SU-DHL-6 (cell line): Measurements from ENCODE around the gene TRIM63.

Experiments
- H2AFZ ChIP-seq: fragments of 200-600 bp; sonication (generic); 2 replicates; pipeline ENCODE4 v1.6.1; 2014; ENCODE audit warnings: low read depth, mild to moderate bottlenecking, moderate library complexity, mixed read lengths, antibody characterized with exemption, low read length; ENCODE audit not compliant: severe bottlenecking
- H3F3A ChIP-seq: fragments of 200-600 bp; shearing (Covaris generic); 2 replicates; pipeline ENCODE4 v1.6.0; 2016; ENCODE audit warnings: antibody characterized with exemption, mild to moderate bottlenecking; ENCODE audit not compliant: insufficient read depth
- H3K27ac ChIP-seq: fragments of 200-600 bp; sonication (generic); 2 replicates; pipeline ENCODE4 v1.5.1; 2016; ENCODE audit warnings: low read depth, mild to moderate bottlenecking, low read length, moderate library complexity, mixed read lengths
- H3K27me3 ChIP-seq: fragments of 200-600 bp; sonication (generic), shearing (Covaris generic); 2 replicates; pipeline ENCODE4 v1.6.0; 2014; ENCODE audit warnings: mild to moderate bottlenecking, low read length
- H3K36me3 ChIP-seq: fragments of 200-600 bp; sonication (generic); 2 replicates; pipeline ENCODE4 v1.6.1; 2014; ENCODE audit warnings: mild to moderate bottlenecking, low read length, mixed read lengths
- H3K4me2 ChIP-seq: fragments of 300-600, 200-600 bp; shearing (Covaris generic), sonication (generic); 2 replicates; pipeline ENCODE4 v1.6.0; 2014; ENCODE audit warnings: low read length, low read depth, mild to moderate bottlenecking; ENCODE audit not compliant: poor library complexity, severe bottlenecking
- H3K4me3 ChIP-seq: fragments of 200-600 bp; sonication (generic); 2 replicates; pipeline ENCODE4 v1.5.1; 2014; ENCODE audit warnings: antibody characterized with exemption, low read length, mild to moderate bottlenecking, mixed read lengths; ENCODE audit not compliant: insufficient read depth, poor library complexity, severe bottlenecking
- H3K79me2 ChIP-seq: fragments of 200-600 bp; sonication (generic); 2 replicates; pipeline ENCODE4 v1.6.1; 2014; ENCODE audit warnings: mild to moderate bottlenecking, low read length, moderate library complexity; ENCODE audit not compliant: insufficient read depth
- H3K9ac ChIP-seq: fragments of 200-600 bp; sonication (generic); 2 replicates; pipeline ENCODE4 v1.7.0; 2014; ENCODE audit warnings: mild to moderate bottlenecking, low read length
- H3K9me2 ChIP-seq: fragments of 200-600 bp; sonication (generic); replicated peaks from 2 replicates; pipeline ENCODE4 v1.6.1; 2014; ENCODE audit warnings: low read length; ENCODE audit not compliant: insufficient read depth
- H3K9me3 ChIP-seq: fragments of 200-600 bp; sonication (generic); 2 replicates; pipeline ENCODE4 v1.6.1; 2014; ENCODE audit warnings: low read length, mixed read lengths; ENCODE audit not compliant: insufficient read depth
- H4K20me1 ChIP-seq: fragments of 200-600 bp; sonication (generic); 2 replicates; pipeline ENCODE4 v1.6.1; 2014; ENCODE audit warnings: low read depth, mild to moderate bottlenecking, antibody characterized with exemption, low read length, moderate library complexity, mixed read lengths
- EZH2phosphoT487 ChIP-seq: fragments of 200-600 bp; sonication (generic), shearing (Covaris generic); conservative IDR thresholded peaks from 2 replicates; pipeline ENCODE4 v1.6.1; 2018; ENCODE audit warnings: mild to moderate bottlenecking, antibody characterized with exemption, low read length, moderate library complexity, mixed read lengths
- TF ChIP-seq, protein P1 (sequence below): fragments of 200-600 bp; sonication (generic); IDR thresholded peaks from one replicate; pipeline ENCODE4 v1.5.1; 2017; ENCODE audit warnings: antibody characterized with exemption, mild to moderate bottlenecking, low read length, moderate library complexity; ENCODE audit not compliant: insufficient read depth, poor library complexity, severe bottlenecking

The TRIM63 gene

DNA sequence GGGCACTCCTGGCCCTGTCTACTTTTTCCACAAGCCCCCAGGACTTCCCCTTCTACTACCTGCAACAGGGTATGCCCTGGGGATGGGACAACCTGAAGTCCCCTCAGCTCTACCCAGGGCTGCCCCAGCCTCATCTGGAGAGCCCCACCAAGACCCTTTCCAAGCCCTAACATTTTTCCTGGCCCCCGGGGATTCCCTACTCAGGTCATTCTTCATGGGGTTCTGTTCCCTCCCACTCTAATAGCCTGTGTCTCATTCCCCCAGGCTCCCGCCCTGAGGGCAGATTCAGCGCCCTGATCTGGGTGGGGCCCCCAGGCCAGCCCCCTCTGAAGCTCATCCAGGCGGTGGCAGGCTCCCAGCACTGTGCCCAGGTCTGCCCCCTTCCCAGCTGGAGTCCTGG, 36.2 kb downstream of the TRIM63 start:
- H4K20me1 ChIP-seq, result no peaks in the 10 kb centered on the region
- no peak overlapping the region for H2AFZ ChIP-seq
- no peaks in the 10 kb centered on the region for H3F3A ChIP-seq
- no peak overlapping the region for H3K27ac ChIP-seq
- no peaks in the 10 kb centered on the region for H3K27me3 ChIP-seq
- H3K79me2 ChIP-seq, result no peaks in the 10 kb centered on the region
- no peak overlapping the region for H3K4me3 ChIP-seq
- H3K9me3 ChIP-seq, result no peaks in the 10 kb centered on the region
- no peak overlapping the region for H3K4me2 ChIP-seq
- H3K9ac ChIP-seq, result no peak overlapping the region
- no peaks in the 10 kb centered on the region for H3K9me2 ChIP-seq
- H3K36me3 ChIP-seq, result no peaks in the 10 kb centered on the region
- TF ChIP-seq, protein P1, sequence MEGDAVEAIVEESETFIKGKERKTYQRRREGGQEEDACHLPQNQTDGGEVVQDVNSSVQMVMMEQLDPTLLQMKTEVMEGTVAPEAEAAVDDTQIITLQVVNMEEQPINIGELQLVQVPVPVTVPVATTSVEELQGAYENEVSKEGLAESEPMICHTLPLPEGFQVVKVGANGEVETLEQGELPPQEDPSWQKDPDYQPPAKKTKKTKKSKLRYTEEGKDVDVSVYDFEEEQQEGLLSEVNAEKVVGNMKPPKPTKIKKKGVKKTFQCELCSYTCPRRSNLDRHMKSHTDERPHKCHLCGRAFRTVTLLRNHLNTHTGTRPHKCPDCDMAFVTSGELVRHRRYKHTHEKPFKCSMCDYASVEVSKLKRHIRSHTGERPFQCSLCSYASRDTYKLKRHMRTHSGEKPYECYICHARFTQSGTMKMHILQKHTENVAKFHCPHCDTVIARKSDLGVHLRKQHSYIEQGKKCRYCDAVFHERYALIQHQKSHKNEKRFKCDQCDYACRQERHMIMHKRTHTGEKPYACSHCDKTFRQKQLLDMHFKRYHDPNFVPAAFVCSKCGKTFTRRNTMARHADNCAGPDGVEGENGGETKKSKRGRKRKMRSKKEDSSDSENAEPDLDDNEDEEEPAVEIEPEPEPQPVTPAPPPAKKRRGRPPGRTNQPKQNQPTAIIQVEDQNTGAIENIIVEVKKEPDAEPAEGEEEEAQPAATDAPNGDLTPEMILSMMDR, result no peak
- no peak for TF ChIP-seq EZH2phosphoT487

DNA sequence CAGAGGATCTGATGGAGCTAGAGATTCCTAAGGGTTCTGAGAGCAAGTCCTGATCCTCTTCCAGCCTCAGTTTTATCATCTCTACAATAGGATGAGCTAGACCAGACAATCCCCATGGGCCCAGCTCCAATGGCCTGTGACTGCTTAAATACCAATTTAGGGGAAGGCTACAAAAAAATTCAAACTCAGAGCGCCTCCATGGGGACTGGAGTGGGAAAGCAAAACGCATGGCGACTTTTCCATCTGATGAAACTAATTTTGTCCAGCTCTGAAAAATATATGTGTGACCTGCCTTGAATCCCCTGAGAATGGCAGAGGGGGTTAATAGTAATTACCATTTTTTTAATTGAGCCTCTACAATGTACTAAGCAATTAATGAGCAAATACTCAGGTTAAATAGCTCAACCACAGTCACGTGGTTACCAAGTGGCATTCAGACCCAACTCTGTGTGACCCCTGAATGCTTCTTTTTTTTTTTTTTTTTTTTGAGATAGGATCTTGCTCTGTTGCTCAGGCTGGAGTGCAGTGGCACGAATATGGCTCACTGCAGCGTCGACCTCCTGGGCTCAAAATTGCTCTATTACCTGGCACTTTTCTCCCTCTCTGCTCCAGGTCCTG, 37.5 kb downstream of the TRIM63 start:
- Histone ChIP-seq H3K9me2 (no peaks in the 10 kb centered on the region), H3K9me3 (no peaks in the 10 kb centered on the region), H3K9ac (no peak overlapping the region), H3K27me3 (no peaks in the 10 kb centered on the region), H3F3A (no peaks in the 10 kb centered on the region), H3K4me2 (no peak overlapping the region), H2AFZ (no peak overlapping the region), H3K27ac (no peak overlapping the region), H3K4me3 (no peak overlapping the region), H3K36me3 (no peaks in the 10 kb centered on the region), H3K79me2 (no peaks in the 10 kb centered on the region), H4K20me1 (no peaks in the 10 kb centered on the region)
- TF ChIP-seq, protein P1, result no peak
- no peak for TF ChIP-seq EZH2phosphoT487

DNA sequence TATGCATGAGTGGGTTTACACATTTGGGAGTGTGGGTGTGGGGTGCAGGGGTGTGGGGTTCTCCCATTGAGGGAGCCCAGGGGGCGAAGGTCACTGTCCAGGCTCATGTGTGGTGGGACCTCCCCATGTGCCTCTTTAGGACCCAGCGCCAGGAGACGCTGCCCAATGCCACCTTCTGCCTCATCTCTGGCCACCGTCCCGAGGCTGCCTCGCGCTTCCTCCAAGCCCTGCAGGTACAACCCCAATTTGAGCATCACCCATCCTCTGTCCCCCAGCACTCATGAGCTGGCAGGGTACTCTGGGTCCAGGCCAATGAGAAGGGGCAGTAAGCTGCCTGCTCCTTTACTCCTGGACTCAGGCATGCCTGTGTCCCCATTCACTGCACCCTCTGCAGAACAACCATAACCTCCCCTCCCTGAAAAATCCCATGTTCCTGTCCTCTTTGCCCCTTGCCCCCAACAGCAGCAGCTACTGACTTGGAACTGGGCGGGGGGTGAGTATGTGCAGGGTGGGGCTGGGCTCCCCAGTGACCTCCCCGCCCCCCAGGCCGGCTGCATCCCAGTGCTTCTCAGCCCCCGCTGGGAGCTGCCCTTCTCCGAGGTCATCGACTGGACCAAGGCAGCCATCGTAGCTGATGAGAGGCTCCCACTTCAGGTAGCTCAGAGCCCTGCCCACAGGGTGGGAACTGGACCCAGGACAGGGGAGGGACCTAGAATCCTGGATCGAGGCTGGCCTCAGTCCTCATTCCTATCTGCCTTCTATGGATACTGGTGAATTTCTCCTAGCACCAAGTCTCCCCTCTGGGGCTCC, 38.2 kb downstream of the TRIM63 start:
- Histone ChIP-seq H3K27me3 (no peaks in the 10 kb centered on the region), H3K4me3 (no peak overlapping the region), H3K9me2 (no peaks in the 10 kb centered on the region), H3K27ac (no peak overlapping the region), H3K36me3 (no peaks in the 10 kb centered on the region), H3K4me2 (no peak overlapping the region), H3K9me3 (no peaks in the 10 kb centered on the region), H3K79me2 (no peaks in the 10 kb centered on the region), H3F3A (no peaks in the 10 kb centered on the region), H2AFZ (no peak overlapping the region), H4K20me1 (no peaks in the 10 kb centered on the region), H3K9ac (no peak overlapping the region)
- no peak for TF ChIP-seq EZH2phosphoT487
- TF ChIP-seq, protein P1, result no peak
